ENCODE measurements around the gene BTBD9.
A peak's percentile ranks its signal among the peaks of the same experiment; 100 is the strongest.

BTBD9 gene

GRCh38 chr6:38364127-38364526 is 275.6 kb downstream of the BTBD9 start:
- H3K36me3 ChIP-seq (ENCODE audit: control insufficient read depth, insufficient read depth, low read length) = no peaks in the 10 kb centered on the region
- DNase-seq (ENCODE audit: extremely low read depth, insufficient read length) = no peak

GRCh38 chr6:38355519-38355918 is 284.2 kb downstream of the BTBD9 start:
- Histone ChIP-seq H3K4me3 (replicated peaks; ENCODE audit: low read depth, low read length) (peak overlapping the region; percentile 25; the same call in 1 of the 2 replicates), H3K36me3 (ENCODE audit: control insufficient read depth, insufficient read depth, low read length) (no peaks in the 10 kb centered on the region), H3K27me3 (replicated peaks; ENCODE audit: control insufficient read depth, insufficient read depth, low read length) (no peaks in the 10 kb centered on the region)
- TF ChIP-seq CTCF (IDR thresholded peaks at IDR 0.05; ENCODE audit: insufficient read depth, low read length, poor library complexity, severe bottlenecking) = no peak
- no peak for DNase-seq (ENCODE audit: extremely low read depth, insufficient read length)

More at GRCh38 chr6:38364127-38364526, 275.6 kb downstream of the BTBD9 start:
- no peaks in the 10 kb centered on the region for H3K27me3 ChIP-seq (replicated peaks; ENCODE audit: control insufficient read depth, insufficient read depth, low read length)
- TF ChIP-seq CTCF (IDR thresholded peaks at IDR 0.05; ENCODE audit: insufficient read depth, low read length, poor library complexity, severe bottlenecking) = no peak
- H3K4me3 ChIP-seq (replicated peaks; ENCODE audit: low read depth, low read length) = no peak overlapping the region

DNA sequence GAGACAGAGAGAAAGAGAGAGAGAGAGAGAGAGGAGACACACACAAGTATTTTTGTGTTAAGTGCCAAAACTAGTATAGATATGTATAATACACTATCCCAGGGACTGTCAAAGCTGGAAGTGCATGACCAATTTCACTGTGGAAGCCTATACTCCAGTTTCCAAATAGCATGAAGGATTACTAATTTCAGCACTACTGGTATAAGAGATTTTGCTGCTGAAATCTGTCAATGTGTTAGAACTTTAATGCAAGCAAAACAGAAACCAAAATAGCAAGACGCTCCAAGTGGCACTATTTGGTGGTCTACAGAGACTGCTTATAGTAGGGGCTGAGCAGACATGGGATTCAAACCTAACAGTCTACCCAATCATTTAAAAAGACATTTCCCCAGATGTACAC is 284.8 kb downstream of the BTBD9 start:
- H3K36me3 ChIP-seq (ENCODE audit: control insufficient read depth, insufficient read depth, low read length) = no peaks in the 10 kb centered on the region
- H3K4me3 ChIP-seq (replicated peaks; ENCODE audit: low read depth, low read length) = peak overlapping the region; percentile 25
- TF ChIP-seq CTCF (IDR thresholded peaks at IDR 0.05; ENCODE audit: insufficient read depth, low read length, poor library complexity, severe bottlenecking) = no peak
- DNase-seq (ENCODE audit: extremely low read depth, insufficient read length) = peak; percentile 37
- H3K27me3 ChIP-seq (replicated peaks; ENCODE audit: control insufficient read depth, insufficient read depth, low read length) = no peaks in the 10 kb centered on the region

- Histone ChIP-seq H3K4me3 (replicated peaks; ENCODE audit: low read depth, low read length) (no peak overlapping the region), H3K27me3 (replicated peaks; ENCODE audit: control insufficient read depth, insufficient read depth, low read length) (no peaks in the 10 kb centered on the region), H3K36me3 (ENCODE audit: control insufficient read depth, insufficient read depth, low read length) (no peaks in the 10 kb centered on the region)
- no peak for TF ChIP-seq CTCF (IDR thresholded peaks at IDR 0.05; ENCODE audit: insufficient read depth, low read length, poor library complexity, severe bottlenecking)
- DNase-seq (ENCODE audit: extremely low read depth, insufficient read length) = no peak
Observed at GRCh38 chr6:38354037-38354381, 285.7 kb downstream of the BTBD9 start.

DNA sequence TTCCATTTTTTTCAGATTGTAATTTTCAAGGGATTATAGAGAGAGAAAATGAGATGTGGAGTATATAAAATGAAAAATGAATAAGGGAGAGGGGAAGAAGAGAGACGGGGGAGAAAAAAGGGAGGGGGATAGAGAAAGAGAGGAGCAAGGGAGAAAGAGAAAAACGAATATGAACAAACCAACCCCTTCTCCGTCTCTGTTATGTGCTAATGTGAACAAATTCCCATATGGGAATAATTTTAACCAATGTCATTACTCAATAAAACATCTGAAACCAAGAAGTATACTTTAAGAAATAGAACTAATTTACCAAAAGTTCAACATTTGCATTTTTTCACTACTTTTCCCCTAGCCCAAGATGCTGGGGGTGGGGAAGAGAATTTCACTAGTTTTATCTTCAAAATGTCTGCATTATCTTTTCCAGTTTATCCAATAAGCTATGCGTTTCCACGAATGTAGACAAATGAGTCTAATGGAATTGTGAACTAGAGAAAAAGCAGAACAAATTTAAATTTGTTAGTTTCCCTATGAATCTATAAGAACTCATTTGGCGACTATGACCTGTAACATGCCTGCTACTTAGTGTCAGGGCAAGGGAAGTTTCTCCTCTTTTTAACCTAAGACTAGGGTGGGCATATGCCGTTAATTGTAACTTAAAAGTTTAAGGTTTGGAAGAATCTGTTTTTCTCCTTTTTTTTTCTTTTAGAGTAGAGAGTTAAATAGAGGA is 286.3 kb downstream of the BTBD9 start:
- no peaks in the 10 kb centered on the region for H3K36me3 ChIP-seq (ENCODE audit: control insufficient read depth, insufficient read depth, low read length)
- peak; percentile 37 for DNase-seq (ENCODE audit: extremely low read depth, insufficient read length)
- no peak for TF ChIP-seq CTCF (IDR thresholded peaks at IDR 0.05; ENCODE audit: insufficient read depth, low read length, poor library complexity, severe bottlenecking)
- no peak overlapping the region; the same call in 1 of the 2 replicates for H3K4me3 ChIP-seq (replicated peaks; ENCODE audit: low read depth, low read length)
- no peaks in the 10 kb centered on the region for H3K27me3 ChIP-seq (replicated peaks; ENCODE audit: control insufficient read depth, insufficient read depth, low read length)

DNA sequence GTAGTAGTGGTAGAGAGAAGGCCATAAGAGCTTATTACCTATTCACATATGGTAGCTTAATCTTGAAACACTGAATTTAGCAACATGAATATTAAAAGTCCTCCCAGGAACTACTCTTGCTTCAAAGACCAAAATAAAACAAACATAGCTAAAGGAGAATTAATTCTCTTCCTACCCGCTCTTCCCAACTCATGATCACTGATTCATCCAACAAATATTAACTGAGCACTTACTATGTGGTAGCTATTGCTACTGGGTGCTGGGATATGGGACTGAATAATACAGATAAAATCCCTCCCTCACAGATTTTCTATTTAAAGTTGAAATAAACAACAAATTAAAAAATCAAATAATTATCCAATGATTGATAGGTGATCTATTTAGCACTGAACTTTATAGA is 287.1 kb downstream of the BTBD9 start:
- TF ChIP-seq CTCF (IDR thresholded peaks at IDR 0.05; ENCODE audit: insufficient read depth, low read length, poor library complexity, severe bottlenecking) = no peak
- no peak for DNase-seq (ENCODE audit: extremely low read depth, insufficient read length)
- H3K4me3 ChIP-seq (replicated peaks; ENCODE audit: low read depth, low read length) = no peak overlapping the region
- H3K27me3 ChIP-seq (replicated peaks; ENCODE audit: control insufficient read depth, insufficient read depth, low read length) = no peaks in the 10 kb centered on the region
- H3K36me3 ChIP-seq (ENCODE audit: control insufficient read depth, insufficient read depth, low read length) = no peaks in the 10 kb centered on the region

All from GM06990 (cell line).